A204.1 (cell line): ENCODE results near the gene RASD2.

Experiments used
- FAIRE-seq: peaks from 2 replicates; lab custom pipeline; 2012; peaks lifted over from hg19 to GRCh38; lab: Jason Lieb, UNC

The RASD2 gene

DNA sequence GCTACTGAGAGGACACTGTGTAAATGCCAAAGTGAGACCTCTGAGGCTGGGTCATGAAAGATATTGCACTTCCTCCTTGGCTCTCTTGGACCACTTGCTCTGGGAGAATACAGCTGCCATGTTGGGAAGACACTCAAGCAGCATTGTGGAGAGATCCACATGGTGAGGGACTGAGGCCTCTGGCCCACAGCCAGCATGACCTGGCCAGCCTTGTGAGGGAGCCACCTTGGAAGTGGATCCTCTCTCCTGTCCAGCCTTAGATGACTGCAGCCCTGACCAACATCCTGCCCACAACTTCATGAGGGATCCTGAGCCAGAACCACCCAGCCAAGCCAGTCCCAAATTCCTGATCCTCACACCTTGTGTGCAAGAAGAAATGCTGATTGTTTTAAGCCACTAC is 46.1 kb downstream of the RASD2 start:
- no peak for FAIRE-seq

DNA sequence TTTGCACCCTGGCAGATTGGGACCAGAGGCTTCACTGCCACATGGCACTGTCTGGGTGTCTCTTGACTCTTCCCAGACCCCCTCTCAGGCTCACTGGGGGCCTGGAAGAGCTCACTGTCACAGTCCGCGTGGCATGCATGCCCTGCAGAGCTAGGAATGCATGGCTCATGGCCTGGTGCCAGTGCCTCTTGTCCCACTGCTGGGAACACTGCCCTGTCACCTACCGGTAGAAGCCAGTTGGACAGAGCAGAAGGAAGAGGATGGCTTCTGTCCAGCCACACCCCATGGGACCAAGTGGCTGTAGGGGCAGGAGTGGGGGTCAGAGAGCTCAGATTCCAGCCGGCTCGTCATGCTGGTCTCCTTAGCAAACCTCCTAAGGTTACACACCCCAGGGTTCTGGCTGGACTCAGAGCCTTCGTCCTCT is 46.8 kb downstream of the RASD2 start:
- no peak for FAIRE-seq

DNA sequence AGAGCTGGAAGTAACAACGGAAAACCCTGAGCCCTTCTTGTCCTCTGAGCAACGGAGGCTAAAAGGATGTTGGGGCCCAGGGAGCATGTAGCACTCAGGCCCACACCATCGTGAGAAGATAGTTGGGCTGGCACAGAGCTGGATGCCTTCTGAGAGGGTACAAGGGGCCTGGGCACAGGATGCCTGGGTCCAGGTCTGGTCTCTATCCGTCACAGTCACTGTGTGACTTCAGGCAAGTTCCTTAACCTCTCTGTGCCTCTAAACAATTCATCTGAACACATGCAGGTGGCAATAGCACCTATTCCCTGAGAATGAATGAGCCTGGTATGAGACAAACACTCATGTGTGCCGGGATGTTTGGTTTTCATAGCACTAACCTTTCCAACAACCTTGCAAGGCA is 47.3 kb downstream of the RASD2 start:
- FAIRE-seq: no peak

DNA sequence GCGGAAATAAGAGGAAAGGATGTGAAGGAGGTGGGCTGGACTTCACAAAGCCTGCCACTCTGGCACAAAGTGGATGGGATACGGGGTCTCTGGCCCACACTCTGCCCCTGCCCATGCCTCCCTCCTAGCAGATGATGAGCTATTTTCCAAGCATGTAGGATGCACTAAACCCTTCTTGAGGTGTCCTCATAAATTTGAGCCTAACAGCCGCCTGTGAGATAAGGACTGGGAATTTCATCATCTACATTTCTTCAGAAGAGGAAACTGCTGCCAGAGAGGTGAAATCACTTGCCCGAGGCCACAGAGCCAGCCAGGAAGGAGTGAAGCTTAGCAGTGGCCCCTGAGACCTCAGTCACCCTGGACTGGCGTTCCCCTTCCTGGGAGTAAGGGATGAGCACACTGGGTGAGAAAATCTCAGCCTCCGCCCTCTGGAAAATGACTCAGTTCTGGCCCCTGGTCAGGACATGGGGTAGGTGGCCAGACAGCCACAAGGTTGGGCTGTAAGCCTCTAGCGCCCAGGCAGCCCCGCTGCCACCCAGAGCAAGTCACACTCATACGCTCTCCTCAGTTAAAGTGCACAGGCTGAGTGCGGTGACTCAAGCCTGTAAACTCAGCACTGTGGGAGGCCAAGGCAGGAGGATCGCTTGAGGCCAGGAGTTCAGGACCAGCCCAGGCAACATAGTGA is 48.6 kb downstream of the RASD2 start:
- no peak for FAIRE-seq

DNA sequence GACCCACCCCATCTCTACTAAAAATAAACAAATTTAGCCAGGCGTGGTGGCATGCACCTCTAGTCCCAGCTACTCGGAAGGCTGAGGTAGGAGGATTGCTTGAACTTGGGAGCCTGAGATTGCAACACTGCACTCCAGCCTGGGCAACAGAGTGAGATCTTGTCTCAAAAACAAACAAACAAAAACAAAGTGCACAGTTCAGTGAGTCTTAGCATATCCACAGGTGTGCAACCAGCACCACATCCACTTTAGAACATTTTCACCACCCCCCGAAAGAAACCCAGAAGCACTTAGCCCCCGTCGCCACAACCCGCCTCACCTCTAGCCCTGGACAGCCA is 49.1 kb downstream of the RASD2 start:
- FAIRE-seq: no peak

DNA sequence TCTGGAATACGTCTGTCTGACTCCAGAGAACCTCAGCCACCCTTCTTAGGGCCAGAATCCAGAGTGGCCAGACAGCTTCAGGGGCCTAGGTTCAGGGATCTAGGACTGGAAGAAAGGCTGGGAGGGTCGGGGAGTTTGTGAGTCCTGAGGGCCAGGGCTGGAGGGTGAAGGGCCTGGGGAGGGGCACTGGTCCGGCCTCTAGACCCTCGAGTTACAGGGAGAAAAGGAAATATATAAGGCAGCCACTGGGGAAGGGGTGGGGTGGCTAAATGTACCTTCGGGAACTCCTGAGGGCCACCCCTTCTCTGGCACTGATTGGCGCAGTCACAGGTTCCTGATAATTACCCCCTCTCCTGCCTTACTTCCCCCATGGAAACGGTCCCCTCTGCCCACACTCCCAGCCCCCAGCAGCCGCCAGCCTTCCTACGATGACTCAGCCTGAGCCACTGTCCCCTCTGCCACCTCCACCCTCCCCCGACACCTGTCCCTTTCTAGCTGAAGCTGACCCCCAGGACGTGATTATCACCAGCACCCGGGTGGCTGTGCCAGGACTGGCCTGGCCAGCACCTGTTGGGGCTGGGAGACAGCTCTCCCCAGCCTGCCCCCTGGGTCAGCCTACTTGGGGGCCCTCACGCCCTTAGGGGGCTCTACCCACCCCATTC is 50.1 kb downstream of the RASD2 start:
- FAIRE-seq: no peak

DNA sequence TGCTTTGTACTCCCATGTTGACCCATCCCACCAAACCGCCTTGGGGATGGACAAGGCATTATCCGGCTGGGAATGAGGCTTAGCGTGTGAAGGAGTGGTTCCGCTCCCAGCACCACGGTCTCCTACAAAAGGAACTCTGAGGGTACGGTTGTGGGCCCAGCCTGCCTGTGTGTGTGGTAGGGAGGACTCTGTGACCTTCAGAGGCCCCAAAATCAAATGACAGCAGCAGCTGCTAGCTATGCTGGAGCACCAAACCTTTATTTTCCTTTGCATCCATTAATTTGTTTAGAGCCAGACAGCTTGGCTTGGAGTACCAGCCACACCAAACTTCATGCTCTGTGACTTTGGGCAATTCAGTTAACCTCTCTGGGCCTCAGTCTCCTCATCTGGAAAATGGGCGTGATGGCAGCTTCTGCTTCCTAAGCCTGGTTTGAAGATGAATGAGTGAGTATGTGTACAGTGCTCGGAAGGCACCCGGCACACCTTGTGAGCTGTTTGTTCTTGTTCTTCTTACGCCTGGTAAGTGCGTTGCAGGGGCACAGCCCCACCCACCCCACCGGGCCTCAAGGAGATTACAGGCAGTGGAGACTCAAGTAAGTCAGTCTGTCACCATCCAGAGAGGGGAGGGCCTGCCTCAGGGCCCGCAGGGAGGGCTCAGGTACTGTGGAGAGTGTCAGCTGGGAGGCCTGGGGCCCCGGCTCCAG is 51.2 kb downstream of the RASD2 start:
- no peak for FAIRE-seq

DNA sequence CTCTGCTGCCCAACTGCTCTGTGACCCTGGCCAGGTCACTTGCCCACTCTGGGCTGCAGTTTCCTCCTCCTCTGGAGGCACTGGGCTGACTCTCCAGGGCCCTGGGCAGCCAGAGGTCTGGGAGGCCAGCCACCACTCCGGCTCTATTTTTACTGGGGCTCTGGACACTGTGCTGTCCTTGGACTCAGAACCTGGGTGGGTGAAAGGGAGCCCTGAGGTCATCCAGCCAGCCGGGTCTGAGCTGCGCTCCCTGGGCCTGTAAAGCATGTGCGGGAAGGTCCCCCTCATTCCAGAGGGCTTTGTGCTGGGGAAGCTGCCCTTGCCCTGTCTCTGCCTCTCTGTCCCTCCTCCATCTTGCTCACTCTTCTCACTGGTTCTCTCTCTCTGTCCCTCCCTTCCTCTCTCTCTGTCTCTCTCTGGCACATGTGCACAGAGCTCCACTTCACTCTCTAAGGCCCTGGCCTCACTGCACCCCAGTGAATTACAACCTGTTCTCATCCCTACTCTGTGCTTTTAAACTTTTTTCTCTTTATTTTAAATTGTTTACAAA is 51.9 kb downstream of the RASD2 start:
- FAIRE-seq: no peak

DNA sequence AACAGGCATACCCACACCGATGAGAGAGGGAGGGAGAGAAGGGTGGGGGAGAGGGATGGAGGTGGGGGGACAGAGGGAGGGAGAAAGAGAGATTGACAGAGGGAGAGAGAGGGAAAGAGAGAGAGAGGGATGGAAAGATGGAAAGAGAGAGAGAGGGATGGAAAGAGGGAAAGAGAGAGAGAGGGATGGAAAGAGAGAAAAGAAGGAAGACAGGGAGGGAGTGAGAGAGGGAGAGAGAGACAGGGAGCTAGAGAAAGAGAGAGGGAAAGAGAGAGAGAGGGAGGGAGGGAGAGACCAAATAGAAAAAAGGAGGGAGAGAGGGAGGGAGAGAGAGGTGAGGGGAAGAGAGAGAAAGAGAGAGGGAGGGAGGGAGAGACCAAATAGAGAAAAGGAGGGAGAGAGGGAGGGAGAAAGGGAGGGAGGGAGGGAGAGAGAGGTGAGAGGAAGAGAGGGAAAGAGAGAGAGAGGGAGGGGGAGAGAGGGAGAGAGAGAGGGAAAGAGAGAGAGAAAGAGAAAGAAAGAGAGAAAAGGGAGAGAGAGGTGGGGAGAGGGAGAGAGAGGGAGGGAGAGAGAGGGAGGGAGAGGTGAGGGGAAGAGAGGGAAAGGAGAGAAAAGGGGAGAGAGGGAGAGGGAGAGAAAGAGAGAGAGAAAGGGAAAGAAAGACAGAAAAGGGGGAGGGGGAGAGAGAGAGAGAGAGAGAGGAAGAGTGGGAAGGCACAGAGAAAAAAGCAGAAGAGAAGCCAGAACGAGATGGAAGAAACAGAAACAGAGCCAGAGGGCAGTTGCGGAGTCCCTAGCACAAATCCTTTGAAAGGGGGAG is 52.6 kb downstream of the RASD2 start:
- FAIRE-seq: no peak

DNA sequence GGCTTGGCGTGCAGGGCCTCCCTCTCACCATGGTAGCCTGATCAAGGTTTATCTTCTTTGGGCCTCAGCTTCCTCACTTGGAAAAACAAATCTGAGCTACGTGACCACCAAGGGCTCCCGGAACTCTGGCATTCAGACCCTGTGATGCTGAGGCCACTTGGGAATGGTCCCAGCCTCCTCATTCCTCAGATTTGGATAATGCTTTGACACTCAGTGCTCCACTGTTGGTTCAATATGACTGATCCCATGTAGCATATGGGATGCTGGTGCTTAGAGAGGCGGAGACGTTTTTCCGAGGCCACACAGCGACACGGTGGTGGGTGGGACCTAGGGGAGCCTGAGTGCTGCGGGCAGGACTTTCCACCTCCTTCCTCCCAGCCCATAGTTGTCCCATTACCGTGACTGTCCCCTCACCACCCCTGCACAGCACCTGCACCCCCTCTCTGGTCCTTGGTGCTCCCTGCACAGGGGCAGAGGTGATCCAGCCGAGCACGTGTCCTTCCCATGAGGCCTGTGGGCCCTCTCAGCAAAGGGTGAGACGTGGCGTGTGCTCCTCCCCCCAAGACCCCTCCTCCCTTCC is 53.4 kb downstream of the RASD2 start:
- no peak for FAIRE-seq

DNA sequence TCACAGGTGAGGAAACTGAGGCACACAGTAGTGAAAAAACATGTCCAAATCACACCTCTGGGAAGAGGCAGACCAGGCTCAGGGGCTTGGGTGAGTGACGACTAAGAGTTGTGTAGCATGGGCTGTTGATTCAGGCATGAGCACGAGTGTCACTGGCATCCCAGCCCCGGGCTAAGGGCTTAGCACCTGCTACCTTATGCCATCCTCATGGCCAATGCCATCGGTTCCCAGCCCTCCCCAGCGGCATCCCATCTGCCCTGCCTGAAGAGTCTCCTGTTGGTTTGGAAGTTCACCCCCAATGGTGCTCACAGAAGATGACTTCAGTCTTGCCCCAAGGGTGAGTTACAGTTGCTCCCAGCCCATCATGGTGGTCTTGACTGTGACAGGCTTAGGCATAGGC is 54.1 kb downstream of the RASD2 start:
- no peak for FAIRE-seq

DNA sequence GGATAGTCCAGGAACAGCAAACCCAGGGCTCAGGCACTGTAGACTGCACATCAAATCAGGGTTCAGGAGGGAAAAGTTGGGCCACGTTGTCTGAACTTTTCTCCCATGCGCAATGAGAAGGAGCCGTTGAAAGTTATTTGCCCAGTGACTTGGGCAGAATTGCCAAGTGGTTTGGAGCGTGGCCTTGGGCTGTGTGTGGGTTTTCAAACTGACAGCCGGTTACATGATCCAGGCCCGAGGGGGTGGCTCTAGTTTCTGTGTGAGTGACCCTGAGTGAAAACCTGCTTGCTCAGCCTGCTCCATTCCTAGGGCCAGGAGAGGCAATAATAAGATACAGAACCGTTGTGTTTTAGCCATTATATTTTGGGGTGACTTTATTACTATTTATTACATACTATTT is 56.2 kb downstream of the RASD2 start:
- FAIRE-seq: no peak

DNA sequence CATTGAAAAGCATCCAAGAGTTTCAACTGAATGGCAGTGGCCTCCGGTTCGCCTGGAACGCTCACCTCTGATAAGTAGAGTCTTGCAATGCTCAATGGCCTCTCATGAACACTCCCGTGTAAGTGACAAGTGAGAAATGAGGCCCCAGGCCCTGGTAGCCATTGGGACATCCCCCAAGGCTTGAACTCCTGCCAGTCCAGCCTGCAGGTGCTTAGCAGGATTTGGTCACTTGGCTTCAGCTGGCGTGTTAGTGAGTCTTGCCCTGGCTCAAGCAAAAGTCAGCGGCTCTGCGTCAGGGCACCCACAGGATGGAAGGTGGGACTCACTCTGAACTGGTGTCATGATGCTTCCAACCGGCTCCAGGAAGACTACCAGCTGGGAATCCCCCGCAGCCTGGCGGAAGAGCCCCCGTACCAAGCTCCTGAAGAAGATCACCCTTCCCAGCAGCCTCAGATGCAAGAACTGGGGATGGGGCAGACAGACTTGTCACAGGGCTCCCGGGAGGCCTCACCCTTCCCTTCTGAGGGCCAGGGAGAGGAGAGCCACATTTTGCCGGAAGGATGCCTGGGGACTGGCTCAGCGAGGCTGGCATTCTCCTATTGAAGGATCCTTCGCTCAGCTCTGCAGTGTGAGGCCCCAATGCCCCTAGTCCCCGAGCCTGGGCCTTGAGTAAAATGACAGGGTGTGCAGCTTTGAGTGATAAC is 57.2 kb downstream of the RASD2 start:
- no peak for FAIRE-seq

DNA sequence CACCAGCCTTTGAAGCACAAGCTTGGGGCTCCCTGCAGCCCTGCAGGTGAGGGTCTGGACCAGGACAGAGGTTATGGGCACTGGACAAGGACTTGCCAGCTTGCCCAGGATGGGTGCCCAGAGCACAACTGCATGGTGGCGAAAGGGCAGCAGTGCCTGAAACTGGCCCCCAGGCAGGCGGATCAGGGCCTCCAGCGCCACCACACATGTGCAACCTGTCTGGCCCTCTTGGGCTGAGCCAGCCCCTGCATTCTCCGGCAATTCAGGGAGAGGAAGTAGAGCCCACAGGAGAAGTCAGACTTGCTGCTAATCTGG is 57.7 kb downstream of the RASD2 start:
- no peak for FAIRE-seq

DNA sequence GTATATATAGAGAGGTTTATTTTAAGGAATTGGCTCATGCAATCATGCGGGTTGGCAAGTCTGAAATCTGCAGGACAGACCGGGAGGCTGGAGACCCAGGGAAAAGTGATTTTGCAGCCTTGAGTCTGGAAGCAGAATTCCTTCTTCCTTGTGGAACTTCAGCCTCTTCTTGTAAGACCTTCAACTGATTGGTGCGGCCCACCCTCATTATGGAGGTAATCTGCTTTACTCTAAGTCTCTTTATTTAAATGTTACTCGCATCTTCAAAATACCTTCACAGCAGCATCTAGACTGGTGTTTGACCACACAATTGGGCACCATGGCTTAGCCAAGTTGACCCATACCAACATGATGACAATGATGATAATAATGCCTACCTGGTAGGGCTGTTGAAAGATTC is 58.7 kb downstream of the RASD2 start:
- FAIRE-seq: no peak

DNA sequence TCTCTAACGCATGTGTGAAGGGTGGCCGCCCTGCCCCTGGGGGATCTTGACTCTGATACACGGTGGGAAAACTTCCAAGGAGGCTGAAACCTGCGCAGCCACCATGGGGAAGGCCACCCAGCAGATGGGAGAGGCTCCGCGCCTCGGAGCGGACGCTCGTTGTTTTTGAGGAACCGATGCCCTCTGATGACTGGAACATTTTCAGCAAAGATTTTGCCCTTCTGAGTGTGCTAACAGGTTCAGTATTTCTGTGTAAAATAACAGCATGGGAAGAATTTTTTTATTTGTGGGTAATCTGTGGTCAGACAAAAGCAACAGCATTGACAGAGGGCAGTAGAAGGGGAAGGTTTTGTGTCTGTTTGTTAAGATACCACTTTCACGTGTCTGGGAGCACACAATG is 59.8 kb downstream of the RASD2 start:
- FAIRE-seq: no peak

DNA sequence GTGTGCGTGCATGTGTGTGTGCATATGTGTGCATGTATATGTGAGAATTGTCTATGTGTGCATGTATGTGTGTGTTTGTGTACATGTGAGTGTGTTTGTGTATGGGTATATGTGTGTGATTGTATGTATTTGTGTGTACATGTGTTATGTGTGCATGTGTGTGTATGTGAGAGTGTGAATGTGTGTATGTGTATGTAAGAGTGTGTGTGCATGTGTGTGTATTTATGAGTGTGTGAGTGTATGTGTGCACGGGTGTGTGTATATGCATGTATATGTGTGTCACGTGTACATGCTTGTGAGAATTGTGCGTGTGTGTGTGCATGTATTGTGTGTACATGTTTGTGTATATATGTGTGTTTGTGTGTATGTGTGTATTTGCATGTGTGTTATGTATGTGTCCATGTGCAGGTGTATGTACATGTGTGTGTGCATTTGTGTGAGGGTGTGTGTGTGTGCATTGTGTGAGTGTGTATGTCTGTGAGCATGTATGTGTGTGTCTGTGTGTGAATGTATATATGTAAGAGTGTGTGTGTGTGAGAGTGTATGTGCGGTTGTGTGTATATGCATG is 60.5 kb downstream of the RASD2 start:
- FAIRE-seq: no peak

DNA sequence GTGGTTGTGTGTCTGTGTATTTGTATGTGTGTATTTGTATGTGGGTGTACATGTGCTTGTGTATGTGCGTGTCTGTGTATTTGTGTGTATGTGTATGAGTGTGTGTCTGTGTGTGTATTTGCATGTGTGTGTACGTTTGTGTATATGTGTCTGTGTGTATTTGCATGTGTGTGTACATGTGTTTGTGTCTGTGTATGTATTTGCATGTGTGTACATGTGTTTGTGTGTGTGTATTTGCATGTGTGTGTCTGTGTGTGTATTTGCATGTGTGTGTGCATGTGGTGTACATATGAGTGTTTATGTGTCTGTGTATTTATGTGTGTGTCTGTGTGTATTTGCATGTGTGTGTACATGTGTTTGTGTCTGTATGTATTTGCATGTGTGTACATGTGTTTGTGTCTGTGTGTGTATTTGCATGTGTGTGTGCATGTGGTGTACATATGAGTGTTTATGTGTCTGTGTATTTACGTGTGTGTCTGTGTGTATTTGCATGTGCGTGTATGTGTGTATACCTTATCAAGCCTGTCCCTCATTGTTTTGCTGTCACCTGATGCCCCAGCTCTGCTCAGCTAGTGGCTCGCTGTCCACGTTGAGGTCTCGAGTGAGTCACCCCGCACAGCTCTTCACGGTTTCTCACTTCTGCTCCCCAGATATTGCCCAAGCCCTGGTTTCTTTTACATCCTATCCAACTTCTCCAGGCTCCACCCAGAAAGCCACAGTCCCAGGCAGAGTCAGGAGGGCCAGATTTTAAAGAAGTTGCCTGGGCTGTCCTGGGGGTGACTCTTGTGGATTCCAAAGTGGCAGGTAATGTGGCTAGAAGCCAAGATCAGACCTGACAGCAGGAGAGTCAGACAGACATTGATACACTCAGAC is 61.3 kb downstream of the RASD2 start:
- FAIRE-seq: no peak
